HepG2 (cell line): ENCODE results near the gene UBL3. TPM values are rescaled to one million over a fixed set of nuclear protein-coding genes. Genes with fewer than 3 reads are reported as not detected.

Source experiments
- ATAC-seq: fragments of 200-7000 bp; cut with Tn5 transposase; 3 replicates; pipeline ENCODE4 v1.9.1; 2020; ENCODE audit warnings: mild to moderate bottlenecking, moderate library complexity
- BruUV-seq: library from RNA; stranded (reverse); fragments of 400-500 nt; replicated peaks from 2 replicates; lab custom pipeline; 2021; lab: Mats Ljungman, UMichigan
- CTCF ChIA-PET: fragments of 300-600 bp; formaldehyde crosslinking; extraction: SDS; loops from one replicate; lab custom pipeline; 2021; ENCODE audit warnings: low total read pairs, inconsistent platforms, low intra/inter-chr PET ratio; lab: Yijun Ruan, JAX
- POLR2A ChIA-PET: fragments of 350-600 bp; sonication (Branson Sonifier 250); formaldehyde crosslinking; loops from one replicate; lab custom pipeline; 2020; ENCODE audit warnings: antibody characterized with exemption, inconsistent platforms; lab: Yijun Ruan, JAX
- DNase-seq: peaks from one replicate; pipeline ENCODE4 v3.0.0-alpha.2; 2015; ENCODE audit warnings: low spot score
- FAIRE-seq: peaks from 3 replicates; lab custom pipeline; 2011; peaks lifted over from hg19 to GRCh38; lab: Jason Lieb, UNC
- H2AFZ ChIP-seq: one replicate; pipeline ENCODE4 v1.6.1; 2011; ENCODE audit warnings: low read length, inconsistent platforms
- H3K27ac ChIP-seq: fragments of 300-600 bp; 3 replicates; pipeline ENCODE4 v1.8.0; 2011; ENCODE audit warnings: mixed run types, mild to moderate bottlenecking, mixed read lengths, low read length, inconsistent platforms; ENCODE audit not compliant: insufficient read depth; ENCODE audit errors: extremely low read length
- H3K27me3 ChIP-seq, 2 experiments: fragments of 200-600 bp in 1 of 2; 2 replicates in 1 of 2; 3 replicates in 1 of 2; pipeline versions ENCODE4 v1.6.0 to v1.8.0; 2011; ENCODE audit warnings: low read length in 2 of 2, mild to moderate bottlenecking in 2 of 2, moderate library complexity in 2 of 2, inconsistent platforms in 1 of 2; ENCODE audit not compliant: insufficient read depth in 2 of 2, control insufficient read depth in 1 of 2
- H3K36me3 ChIP-seq, 2 experiments: fragments of 200-600 bp in 1 of 2; replicated peaks in 1 of 2; 2 replicates in 1 of 2; 3 replicates in 1 of 2; pipeline versions ENCODE4 v1.5.1 to v1.8.0; 2011; ENCODE audit warnings: low read length in 2 of 2, inconsistent platforms in 1 of 2; ENCODE audit not compliant: insufficient read depth in 2 of 2, control insufficient read depth in 1 of 2
- H3K4me1 ChIP-seq: 2 replicates; pipeline ENCODE4 v1.5.1; 2012; ENCODE audit warnings: low read length, inconsistent platforms; ENCODE audit not compliant: insufficient read depth
- H3K4me2 ChIP-seq: 2 replicates; pipeline ENCODE4 v1.6.0; 2011; ENCODE audit warnings: low read depth, low read length, inconsistent platforms
- H3K4me3 ChIP-seq, 3 experiments: fragments of 200-600 bp in 1 of 3; sonication (generic), shearing (Covaris generic) in 1 of 3; replicated peaks in 1 of 3; 2 replicates each; pipeline ENCODE4 v1.5.1; 2011 to 2016; ENCODE audit warnings: low read length in 3 of 3, inconsistent platforms in 2 of 3, low read depth in 2 of 3, mild to moderate bottlenecking in 2 of 3, control low read depth in 1 of 3, mixed read lengths in 1 of 3; ENCODE audit not compliant: insufficient read depth in 1 of 3
- H3K79me2 ChIP-seq: one replicate; pipeline ENCODE4 v1.6.1; 2011; ENCODE audit warnings: low read length, inconsistent platforms; ENCODE audit not compliant: insufficient read depth
- H3K9ac ChIP-seq: 2 replicates; pipeline ENCODE4 v1.6.0; 2011; ENCODE audit warnings: mild to moderate bottlenecking, low read depth, low read length, inconsistent platforms; ENCODE audit not compliant: insufficient read depth
- H3K9me3 ChIP-seq: 2 replicates; pipeline ENCODE4 v1.5.1; 2012; ENCODE audit warnings: mild to moderate bottlenecking, low read length
- H4K20me1 ChIP-seq: 2 replicates; pipeline ENCODE4 v1.6.0; 2011; ENCODE audit warnings: inconsistent platforms, mild to moderate bottlenecking, low read length, moderate library complexity; ENCODE audit not compliant: insufficient read depth
- GFI1 ChIP-seq: sonication (generic); formaldehyde crosslinking; IDR thresholded peaks from 2 replicates; pipeline ENCODE4 v1.5.0; 2020; ENCODE audit warnings: missing genetic modification reagents, mild to moderate bottlenecking, borderline replicate concordance
- KLF16 ChIP-seq, 2 experiments: sonication (generic) in 1 of 2; formaldehyde crosslinking in 1 of 2; IDR thresholded peaks; 2 replicates each; pipeline versions ENCODE4 v1.6.1 to v1.8.0; 2016 to 2023; ENCODE audit warnings: missing genetic modification reagents in 2 of 2, missing compliant biosample characterization in 1 of 2
- MIER3 ChIP-seq: IDR thresholded peaks from 2 replicates; pipeline ENCODE4 v1.6.1; 2016; ENCODE audit warnings: missing compliant biosample characterization, borderline replicate concordance
- MYNN ChIP-seq: sonication (generic); formaldehyde crosslinking; IDR thresholded peaks from 2 replicates; pipeline ENCODE4 v1.4.0; 2020; ENCODE audit warnings: mild to moderate bottlenecking, low read depth, missing genetic modification reagents
- SIX4 ChIP-seq: sonication (generic); formaldehyde crosslinking; IDR thresholded peaks from 2 replicates; pipeline ENCODE4 v1.4.0; 2020; ENCODE audit warnings: missing genetic modification reagents
- TBP ChIP-seq: sonication (generic); formaldehyde crosslinking; IDR thresholded peaks from 2 replicates; pipeline ENCODE4 v1.5.0; 2020; ENCODE audit warnings: missing genetic modification reagents
- ZNF382 ChIP-seq: sonication (generic); formaldehyde crosslinking; IDR thresholded peaks from 2 replicates; pipeline ENCODE4 v1.5.0; 2020; ENCODE audit warnings: missing genetic modification reagents, mild to moderate bottlenecking, borderline replicate concordance
- ZNF740 ChIP-seq: sonication (generic); formaldehyde crosslinking; IDR thresholded peaks from 2 replicates; pipeline ENCODE4 v1.4.0; 2020; ENCODE audit warnings: missing genetic modification reagents
- ZNF788 ChIP-seq: sonication (generic); formaldehyde crosslinking; IDR thresholded peaks from 2 replicates; pipeline ENCODE4 v1.5.0; 2020; ENCODE audit warnings: mild to moderate bottlenecking, missing genetic modification reagents, borderline replicate concordance
- WGBS: methylation state at CpG from one replicate; pipeline ENCODE4 v1.1.6; 2017; ENCODE audit warnings: low lambda C conversion rate; 5-methylcytosine and 5-hydroxymethylcytosine counted together
- in situ Hi-C: cut with HindIII; loops from 2 replicates; pipeline ENCODE4 v1.10.0; 2017; ENCODE audit warnings: low pct_unique_long_range_greater_than_20kb; ENCODE audit not compliant: extremely low pct_ligation_motif_present
- intact Hi-C: fragments of 100-400 bp; cut with micrococcal nuclease; formaldehyde crosslinking; loops from one replicate; pipeline ENCODE4 v1.10.0; 2022; ENCODE audit not compliant: unreplicated experiment
- polyA plus RNA-seq, 8 experiments: library from polyadenylated mRNA; depleted of rRNA in 3 of 8; stranded (reverse) in 7 of 8; unstranded in 1 of 8; fragments of >200 nt; fragmentation: Illumina TruSeq in 4 of 8; extraction: Trizol in 4 of 8; gene quantifications; 2 replicates each; pipeline versions ENCODE4 v1.2.1 to v1.2.3, GENCODE V29; 2011 to 2016; ENCODE audit warnings: low read depth in 4 of 8, missing spikeins in 1 of 8, mixed read lengths in 1 of 8; ENCODE audit not compliant: insufficient read depth in 1 of 8
- total RNA-seq, 5 experiments: library from RNA; depleted of rRNA; stranded (reverse); fragments of >200 nt; fragmentation: Illumina TruSeq; extraction: Trizol; gene quantifications; 2 replicates each; pipeline ENCODE4 v1.2.3, GENCODE V29; 2016; ENCODE audit warnings: low read depth in 1 of 5

The UBL3 gene
- total and polyA plus RNA-seq, 2 of the 13 experiments (the other 11 are each of a cell fraction or from before 2014, with no cell fraction given) = 7.4 to 9.6 TPM

GRCh38 chr13:29868581-29868980, 18.2 kb upstream of the UBL3 start:
- Histone ChIP-seq H3K9me3 (no peaks in the 10 kb centered on the region), H3K4me2 (no peak overlapping the region), H2AFZ (no peak overlapping the region), H3K4me3 (no peak overlapping the region), H3K9ac (no peak overlapping the region), H3K27ac (no peak overlapping the region), H3K36me3 (no peaks in the 10 kb centered on the region), H4K20me1 (no peaks in the 10 kb centered on the region), H3K79me2 (no peaks in the 10 kb centered on the region), H3K4me1 (no peaks in the 10 kb centered on the region), H3K27me3 (peaks cover 0 to 19% of the 10 kb centered on the region in 2 experiments; a peak in 2 of 5 replicates)
- ChIA-PET CTCF (no interaction called here), POLR2A (no interaction called here)
- TF ChIP-seq ZNF382 (no peak), ZNF740 (CRISPR knock-in tag) (no peak), KLF16 (CRISPR knock-in tag; IDR thresholded peaks at IDR 0.05) (no peak), MIER3 (CRISPR knock-in tag) (no peak), MYNN (CRISPR knock-in tag) (no peak), TBP (CRISPR knock-in tag) (no peak), GFI1 (no peak)
- FAIRE-seq = no peak
- 38% methylated on average over 7 of the region's 7 CpGs for WGBS
- BruUV-seq = no TSS peak
- in situ Hi-C loops = no loop called here
- no peak for ATAC-seq
- DNase-seq = no peak
- intact Hi-C loops = no loop called here

DNA sequence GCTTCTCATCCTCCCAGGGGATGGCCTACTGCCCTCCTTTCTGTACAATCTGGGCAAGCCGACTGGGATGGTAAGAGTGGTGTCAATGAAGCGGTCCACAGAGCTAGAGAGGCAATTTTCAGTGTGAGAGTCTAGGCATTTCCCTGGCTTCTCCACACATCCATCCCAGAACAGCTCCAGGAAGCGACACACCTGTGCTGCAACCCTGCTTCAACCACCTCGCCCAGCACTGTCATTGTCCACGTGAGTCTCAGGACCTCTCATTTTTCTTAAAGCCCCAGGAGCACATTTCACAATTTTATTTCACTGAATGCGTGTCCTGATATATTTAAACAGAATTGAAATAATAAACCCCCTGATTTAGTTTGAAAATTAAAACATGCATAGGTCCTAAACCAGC, 15.5 kb upstream of the UBL3 start:
- Histone ChIP-seq H4K20me1 (no peaks in the 10 kb centered on the region), H3K36me3 (no peaks in the 10 kb centered on the region), H3K79me2 (no peaks in the 10 kb centered on the region), H3K27me3 (peaks cover 0 to 15% of the 10 kb centered on the region in 2 experiments; a peak in 2 of 5 replicates), H3K9me3 (no peaks in the 10 kb centered on the region), H3K4me1 (peaks cover 7% of the 10 kb centered on the region; the same call in 1 of the 2 replicates), H3K4me3 (no peak overlapping the region), H3K4me2 (no peak overlapping the region), H3K27ac (no peak overlapping the region), H3K9ac (no peak overlapping the region), H2AFZ (no peak overlapping the region)
- TF ChIP-seq SIX4 (CRISPR knock-in tag) (no peak), ZNF788 (CRISPR knock-in tag) (no peak)
- no TSS peak for BruUV-seq
- no peak for ATAC-seq
- intact Hi-C loops (no loop called here), in situ Hi-C loops (no loop called here)
- DNase-seq = no peak
- 11% methylated on average over 6 of the region's 6 CpGs for WGBS
- ChIA-PET CTCF (no interaction called here), POLR2A (no interaction called here)
- FAIRE-seq = no peak
